ENCODE measurements around the gene PLCH1.

PLCH1 gene, protein sequence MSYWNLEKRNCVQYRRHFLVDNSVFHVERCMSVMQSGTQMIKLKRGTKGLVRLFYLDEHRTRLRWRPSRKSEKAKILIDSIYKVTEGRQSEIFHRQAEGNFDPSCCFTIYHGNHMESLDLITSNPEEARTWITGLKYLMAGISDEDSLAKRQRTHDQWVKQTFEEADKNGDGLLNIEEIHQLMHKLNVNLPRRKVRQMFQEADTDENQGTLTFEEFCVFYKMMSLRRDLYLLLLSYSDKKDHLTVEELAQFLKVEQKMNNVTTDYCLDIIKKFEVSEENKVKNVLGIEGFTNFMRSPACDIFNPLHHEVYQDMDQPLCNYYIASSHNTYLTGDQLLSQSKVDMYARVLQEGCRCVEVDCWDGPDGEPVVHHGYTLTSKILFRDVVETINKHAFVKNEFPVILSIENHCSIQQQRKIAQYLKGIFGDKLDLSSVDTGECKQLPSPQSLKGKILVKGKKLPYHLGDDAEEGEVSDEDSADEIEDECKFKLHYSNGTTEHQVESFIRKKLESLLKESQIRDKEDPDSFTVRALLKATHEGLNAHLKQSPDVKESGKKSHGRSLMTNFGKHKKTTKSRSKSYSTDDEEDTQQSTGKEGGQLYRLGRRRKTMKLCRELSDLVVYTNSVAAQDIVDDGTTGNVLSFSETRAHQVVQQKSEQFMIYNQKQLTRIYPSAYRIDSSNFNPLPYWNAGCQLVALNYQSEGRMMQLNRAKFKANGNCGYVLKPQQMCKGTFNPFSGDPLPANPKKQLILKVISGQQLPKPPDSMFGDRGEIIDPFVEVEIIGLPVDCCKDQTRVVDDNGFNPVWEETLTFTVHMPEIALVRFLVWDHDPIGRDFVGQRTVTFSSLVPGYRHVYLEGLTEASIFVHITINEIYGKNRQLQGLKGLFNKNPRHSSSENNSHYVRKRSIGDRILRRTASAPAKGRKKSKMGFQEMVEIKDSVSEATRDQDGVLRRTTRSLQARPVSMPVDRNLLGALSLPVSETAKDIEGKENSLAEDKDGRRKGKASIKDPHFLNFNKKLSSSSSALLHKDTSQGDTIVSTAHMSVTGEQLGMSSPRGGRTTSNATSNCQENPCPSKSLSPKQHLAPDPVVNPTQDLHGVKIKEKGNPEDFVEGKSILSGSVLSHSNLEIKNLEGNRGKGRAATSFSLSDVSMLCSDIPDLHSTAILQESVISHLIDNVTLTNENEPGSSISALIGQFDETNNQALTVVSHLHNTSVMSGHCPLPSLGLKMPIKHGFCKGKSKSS (N-terminal part only)

GRCh38 chr3:155744626-155745324 lies at the start of gene PLCH1:
Gene PLCH1 (minus strand): TSS chr3:155745071. CDS start chr3:155704224, 40,847 bp downstream.
- peak; percentile 47 for DNase-seq

- no peak for DNase-seq
These were observed 47.7 kb upstream of the PLCH1 start for GRCh38 chr3:155792532-155792931.

- no peak for DNase-seq
These were observed 46.3 kb upstream of the PLCH1 start for GRCh38 chr3:155791190-155791589.

DNA sequence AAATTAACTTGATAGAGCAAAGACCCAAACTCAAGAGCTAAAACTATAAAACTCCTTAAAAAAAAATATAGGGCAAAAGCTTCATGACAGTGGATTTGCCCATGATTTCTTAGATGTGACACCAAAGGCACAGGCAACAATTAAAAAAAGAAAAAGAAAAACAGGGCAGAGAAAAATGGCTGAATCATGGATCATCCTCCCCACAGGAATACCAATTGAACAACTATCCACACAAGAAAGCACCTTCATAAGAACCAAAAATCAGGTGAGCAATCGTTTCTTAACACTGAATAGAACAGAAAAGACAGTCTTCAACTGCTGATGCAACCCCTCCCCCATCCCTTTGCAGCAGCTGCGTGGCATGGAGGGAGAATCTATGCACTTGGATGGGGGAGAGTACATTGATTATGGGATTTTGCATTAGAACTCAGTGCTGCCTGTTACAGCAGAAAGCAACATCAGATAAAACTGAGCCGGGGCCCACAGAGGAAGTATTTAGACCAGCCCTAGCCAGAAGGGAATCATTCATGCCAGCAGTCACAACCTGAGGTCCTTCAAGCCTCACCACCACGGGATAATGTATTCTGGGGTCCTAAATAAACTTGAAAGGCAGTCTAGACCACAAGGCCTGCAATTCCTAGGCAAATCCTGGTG lies 45.5 kb upstream of the PLCH1 start:
- no peak for DNase-seq

GRCh38 chr3:155785662-155786295 lies 40.9 kb upstream of the PLCH1 start:
- DNase-seq = no peak

- DNase-seq = no peak
These were observed 37.6 kb upstream of the PLCH1 start for GRCh38 chr3:155782390-155782953.

- DNase-seq = no peak
These were observed 35.4 kb upstream of the PLCH1 start for GRCh38 chr3:155780291-155780690.

DNA sequence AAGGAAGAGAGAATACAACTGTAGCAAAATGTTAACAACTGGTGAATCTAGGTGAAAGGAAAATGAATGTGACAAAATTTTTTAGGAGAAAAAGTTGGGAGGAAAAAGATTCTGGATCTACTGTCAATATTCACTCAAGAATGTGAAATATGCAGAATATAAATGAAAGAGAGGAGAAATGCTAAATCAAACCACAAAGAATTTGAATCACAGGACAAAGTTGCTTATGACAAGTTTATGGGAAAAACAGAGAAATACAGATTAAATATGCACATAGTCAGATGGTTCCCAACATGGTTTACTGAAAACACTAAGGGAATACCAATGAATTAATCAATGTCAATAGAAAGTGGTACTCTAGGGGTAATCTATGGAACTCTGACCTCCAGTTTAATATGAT lies 33.6 kb upstream of the PLCH1 start:
- no peak for DNase-seq

- DNase-seq = no peak
These were observed 27.9 kb upstream of the PLCH1 start for GRCh38 chr3:155772801-155773200.

GRCh38 chr3:155771126-155771525 lies 26.3 kb upstream of the PLCH1 start:
- DNase-seq = no peak

GRCh38 chr3:155766206-155766605 lies 21.3 kb upstream of the PLCH1 start:
- DNase-seq = no peak

DNA sequence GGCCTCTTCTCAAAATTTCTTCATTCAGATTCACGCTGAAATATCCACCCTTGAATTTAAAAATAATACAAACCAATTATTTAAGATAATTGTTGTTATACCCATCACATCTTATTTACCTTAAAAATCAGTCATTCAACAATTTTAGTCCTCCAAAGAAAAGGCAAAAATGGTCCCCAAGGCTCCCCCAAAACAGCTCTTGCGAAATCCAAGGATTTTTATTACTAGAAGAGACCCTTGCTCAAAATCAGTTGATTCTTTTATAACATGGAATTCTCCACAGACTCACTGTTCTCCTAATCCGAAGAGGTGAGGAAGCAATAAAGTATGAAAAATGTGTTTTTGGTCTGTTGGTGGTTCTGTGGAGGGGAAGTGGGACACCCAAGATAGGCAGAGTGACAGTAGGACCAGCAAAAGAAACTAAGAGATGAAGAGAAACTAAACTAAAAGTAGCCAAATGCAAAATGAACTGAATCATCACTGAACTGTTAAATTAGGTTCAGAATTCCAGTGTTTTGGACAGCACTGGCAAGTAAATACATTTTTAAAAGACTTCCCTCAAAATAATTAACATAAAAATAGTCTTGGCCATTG lies 19.1 kb upstream of the PLCH1 start:
- DNase-seq = no peak

DNA sequence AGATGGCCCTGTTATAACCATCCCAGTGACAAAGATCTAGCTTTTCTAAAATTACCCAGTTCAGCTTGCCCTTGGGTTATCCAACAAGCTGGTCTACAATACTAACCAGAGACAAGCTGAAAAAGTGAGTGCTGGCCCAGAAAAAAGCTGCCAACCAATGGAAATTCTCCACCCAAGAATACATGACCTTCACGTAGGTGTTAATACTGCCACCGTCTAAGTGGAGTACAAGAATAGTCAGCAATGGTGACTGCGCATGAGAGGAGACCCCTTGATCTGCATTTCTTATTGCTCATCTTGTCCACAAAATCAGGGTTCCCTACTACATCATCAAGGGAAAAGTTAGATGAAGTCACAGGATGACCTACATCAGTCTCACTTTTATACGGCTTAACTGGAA lies 15.8 kb upstream of the PLCH1 start:
- DNase-seq = no peak

- no peak for DNase-seq
These were observed 12.7 kb upstream of the PLCH1 start for GRCh38 chr3:155757577-155757976.

DNA sequence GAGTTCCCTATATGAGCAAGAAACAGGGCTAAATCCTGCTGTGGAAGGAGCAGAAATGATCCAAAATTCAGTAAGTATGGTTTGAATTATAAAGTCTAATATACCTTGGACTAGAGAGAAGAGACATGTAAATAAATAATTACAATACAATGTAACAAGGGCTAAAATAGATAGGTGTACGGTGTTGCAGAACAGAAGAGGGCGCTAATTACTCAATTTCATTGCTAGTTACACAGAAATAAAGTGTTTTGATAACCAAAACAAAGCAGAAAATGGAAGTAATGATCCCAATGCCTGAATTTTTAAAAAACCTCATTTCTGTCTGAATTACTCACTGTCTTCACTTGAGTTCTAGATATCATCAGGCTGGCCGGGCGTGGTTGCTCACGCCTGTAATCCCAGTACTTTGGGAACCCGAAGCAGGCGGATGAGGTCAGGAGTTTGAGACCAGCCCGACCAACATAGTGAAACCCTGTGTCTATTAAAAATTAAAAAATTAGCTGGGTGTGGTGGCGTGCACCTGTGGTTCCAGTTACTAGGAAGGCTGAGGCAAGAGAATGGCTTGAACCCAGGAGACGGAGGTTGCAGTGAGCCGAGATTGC lies 8.3 kb upstream of the PLCH1 start:
- DNase-seq = peak; percentile 35

GRCh38 chr3:155748611-155749365 lies 3.9 kb upstream of the PLCH1 start:
- DNase-seq = no peak

GRCh38 chr3:155747946-155748290 lies 3.0 kb upstream of the PLCH1 start:
- DNase-seq = no peak

DNA sequence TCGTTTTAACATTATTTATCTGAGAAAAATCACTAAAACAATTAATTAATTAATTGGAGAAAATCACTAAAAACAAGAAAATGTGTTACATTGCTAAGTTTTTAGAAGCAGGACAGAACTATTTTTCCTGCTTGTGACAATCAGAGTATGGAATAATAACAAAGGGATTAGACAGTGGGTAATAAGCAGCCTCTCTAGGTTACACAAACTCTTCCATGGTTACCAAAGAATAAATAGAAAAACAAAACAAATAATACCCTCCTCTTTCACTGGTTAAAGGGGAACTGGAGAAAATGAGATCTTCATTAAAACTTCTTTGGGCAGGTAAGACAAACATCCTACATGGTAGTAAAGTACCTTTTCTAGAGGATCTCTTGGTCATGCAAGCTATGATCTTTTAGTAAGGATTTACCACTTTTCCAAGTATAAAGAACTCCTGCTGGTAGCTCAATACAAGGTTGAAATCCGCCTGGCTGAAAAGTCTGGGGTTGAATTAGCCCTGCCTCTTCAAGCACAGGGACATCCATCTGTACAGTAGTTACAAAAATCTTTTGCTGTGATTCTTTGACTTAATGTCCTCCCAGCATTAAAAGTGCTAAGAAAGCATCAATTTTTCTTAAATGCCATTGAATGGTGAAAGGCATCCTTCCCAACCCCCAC lies 2.5 kb upstream of the PLCH1 start:
- no peak for DNase-seq

GRCh38 chr3:155746703-155747102 lies 1.8 kb upstream of the PLCH1 start:
- DNase-seq = no peak
